Measurements from ENCODE around the gene KCNC1.

The KCNC1 gene

GRCh38 chr11:17775507-17776211 lies 41.1 kb downstream of the KCNC1 start:
- no peak for DNase-seq

DNA sequence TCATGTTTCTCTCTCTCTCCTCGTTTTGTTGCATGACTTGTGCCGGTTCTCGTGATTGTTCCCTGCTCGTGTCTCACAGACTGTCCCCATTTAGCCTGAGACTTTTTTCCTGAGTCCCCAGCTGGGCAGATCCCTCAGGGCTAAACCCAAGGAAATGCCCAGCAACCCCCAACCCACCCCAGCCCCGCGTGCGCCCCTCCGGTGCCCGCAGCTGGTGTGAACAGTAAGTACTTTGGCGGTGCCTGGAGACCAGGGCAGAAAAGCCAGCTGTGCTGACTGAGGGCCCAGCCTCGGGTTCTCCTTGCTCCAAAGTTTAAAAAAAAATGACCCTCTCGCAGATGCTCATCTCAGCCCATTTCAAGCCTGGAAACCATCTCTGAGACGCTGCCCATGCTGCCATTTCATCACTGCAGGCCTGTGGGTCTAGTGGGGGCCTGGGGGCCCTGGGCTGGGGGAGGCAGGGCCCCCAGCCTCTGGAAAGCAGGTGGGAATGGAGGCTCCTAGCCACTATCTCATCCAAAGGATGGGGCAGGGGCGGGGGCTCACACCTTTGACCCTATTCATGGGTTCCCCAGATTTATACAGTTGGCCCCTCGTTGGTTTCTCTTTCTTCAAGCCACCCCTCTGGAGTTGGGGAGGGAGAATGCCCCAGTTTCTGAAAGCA lies 41.8 kb downstream of the KCNC1 start:
- DNase-seq = no peak

- no peak for DNase-seq
Measured at GRCh38 chr11:17777086-17777737, 42.6 kb downstream of the KCNC1 start.

GRCh38 chr11:17777738-17778091 lies 43.1 kb downstream of the KCNC1 start:
- DNase-seq = no peak

GRCh38 chr11:17778352-17778751 lies 43.8 kb downstream of the KCNC1 start:
- DNase-seq = no peak

DNA sequence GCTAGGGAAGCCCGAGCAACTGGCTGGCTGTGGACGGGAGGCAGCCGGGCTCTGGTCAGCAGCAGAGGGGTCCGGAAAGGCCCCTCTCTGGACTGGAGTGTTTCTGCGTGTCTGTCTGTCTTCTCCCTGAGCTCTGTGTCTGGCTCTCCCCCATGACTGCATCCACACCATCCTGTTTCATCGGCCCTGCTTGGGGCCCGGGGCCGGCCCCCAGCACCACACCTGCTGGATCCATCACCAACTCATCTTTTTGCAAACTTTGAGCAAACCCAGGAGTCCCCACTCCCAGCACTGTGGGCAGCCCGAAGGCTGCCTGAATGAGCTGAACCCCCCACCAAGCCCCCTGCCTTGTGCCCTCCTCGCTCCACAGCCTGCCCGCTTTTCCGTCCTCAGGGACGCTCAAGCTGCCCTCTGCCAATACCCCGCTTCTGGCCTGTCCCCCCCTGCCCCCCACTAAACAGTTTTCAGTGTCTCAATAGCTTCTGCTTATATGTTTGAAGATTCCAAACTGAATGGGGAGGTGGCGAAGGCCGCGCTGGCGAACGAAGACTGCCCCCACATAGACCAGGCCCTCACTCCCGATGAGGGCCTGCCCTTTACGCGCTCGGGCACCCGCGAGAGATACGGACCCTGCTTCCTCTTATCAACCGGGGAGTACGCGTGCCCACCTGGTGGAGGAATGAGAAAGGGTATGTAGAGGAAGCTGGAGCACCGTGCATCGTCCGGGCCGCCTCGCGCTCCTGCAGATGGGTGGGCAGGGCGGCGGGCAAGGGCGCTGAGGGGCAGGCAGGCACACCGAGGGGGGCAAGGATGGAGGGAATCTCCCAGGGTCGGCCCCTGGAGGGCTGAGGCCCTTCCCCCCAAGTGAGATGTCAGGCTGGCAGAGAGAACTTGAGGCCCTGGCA lies 44.6 kb downstream of the KCNC1 start:
- DNase-seq = no peak

GRCh38 chr11:17779861-17780594 lies 45.4 kb downstream of the KCNC1 start:
- DNase-seq = no peak

- no peak for DNase-seq
Measured at GRCh38 chr11:17780668-17781067, 46.1 kb downstream of the KCNC1 start.

- DNase-seq = no peak
Measured at GRCh38 chr11:17781221-17781620, 46.6 kb downstream of the KCNC1 start.

GRCh38 chr11:17781626-17782025 lies 47.0 kb downstream of the KCNC1 start:
- no peak for DNase-seq

DNA sequence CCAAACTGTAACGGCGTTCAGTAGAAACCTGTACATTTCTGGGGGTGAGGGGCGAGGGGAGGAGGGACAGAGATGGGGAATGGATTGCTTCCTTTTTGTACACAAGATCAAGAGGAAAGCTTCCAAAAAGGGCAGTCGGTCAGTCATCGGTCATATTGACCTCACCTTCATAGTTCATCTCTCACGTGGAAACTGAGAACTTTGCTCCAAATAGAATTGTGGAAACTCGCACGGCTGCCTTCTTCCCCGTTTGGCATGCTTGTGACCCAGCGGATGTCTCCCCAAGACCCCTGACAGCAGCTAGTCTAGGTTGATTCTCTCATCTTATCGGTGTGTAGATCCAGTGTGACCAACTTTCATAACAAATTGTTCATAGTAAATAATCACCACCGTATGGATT lies 47.6 kb downstream of the KCNC1 start:
- no peak for DNase-seq

- DNase-seq = no peak
Measured at GRCh38 chr11:17782603-17783337, 48.2 kb downstream of the KCNC1 start.

DNA sequence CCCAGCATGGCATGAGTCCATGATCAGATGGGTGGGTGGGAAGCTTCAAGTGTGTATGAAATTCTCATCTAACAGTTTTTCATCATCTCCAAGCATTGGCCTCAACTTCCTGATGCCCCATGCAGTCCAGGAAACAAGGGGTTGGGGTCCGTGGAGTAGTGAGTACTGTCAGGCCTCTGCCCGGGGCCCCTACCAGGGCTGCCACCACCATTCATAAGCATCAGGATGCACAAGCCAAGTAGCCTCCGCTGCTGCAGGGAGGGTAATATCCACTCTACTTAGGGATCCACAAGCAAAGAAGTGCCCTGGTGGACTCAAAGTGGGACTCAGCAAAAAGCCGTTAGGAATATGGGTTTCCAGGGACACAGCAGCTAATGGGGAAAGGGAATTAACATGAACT lies 49.3 kb downstream of the KCNC1 start:
- no peak for DNase-seq

DNA sequence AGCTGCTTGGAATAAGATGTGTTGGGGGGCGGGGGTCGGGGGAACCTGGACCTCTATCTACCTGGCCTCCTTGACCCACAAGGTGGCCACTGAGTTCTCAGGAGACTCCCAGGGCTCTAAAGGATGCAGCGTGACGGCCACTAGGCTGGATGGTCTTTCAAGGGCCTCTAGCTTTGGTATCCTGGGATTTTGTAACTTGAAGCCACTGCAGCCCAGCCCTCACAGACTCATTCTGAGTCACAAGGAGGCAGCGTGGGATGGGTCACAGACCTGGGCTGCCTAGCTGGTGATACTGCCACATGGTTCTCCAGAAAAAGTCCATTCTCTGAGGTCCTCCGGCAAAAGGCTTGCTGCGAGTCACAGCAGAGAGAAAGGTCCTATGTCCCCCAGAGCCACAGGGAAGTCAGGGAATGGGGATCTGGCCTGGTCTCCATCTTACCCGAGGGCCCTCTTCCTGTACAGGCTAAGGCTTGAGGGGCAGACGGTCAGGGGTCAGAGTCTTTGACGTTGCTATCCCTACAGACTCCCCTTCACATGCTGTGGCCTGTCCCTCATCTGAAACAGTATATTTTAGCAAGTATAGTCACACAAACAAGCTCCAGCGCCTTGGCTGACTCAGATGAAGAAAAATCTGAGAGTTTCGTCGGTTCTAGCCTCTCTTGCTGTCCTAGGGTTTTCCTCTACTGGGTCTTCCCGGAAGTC lies 52.4 kb downstream of the KCNC1 start:
- DNase-seq = no peak

DNA sequence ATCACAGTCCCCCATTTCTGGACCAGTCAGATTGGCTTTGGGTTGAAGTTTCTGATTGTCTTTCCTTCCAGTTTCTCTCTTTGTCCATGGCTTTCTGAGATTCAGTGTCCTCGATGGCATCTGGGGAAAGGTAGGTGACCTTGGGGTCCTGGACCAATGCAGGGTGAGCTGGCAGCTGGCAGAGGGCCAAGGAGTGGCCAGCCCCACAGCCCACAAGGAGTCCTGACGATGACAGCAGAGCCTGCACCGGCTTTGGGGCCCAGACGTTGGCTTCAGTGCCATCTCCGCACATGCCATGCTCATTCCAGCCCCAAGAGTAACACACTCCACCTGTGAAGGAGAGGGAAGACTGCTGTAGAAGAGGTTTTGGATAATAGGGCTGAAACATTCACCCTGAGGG lies 53.5 kb downstream of the KCNC1 start:
- no peak for DNase-seq

GRCh38 chr11:17790453-17790852 lies 55.9 kb downstream of the KCNC1 start:
- DNase-seq = no peak

- no peak for DNase-seq
Measured at GRCh38 chr11:17791144-17791543, 56.6 kb downstream of the KCNC1 start.

- no peak for DNase-seq
Measured at GRCh38 chr11:17792161-17792560, 57.6 kb downstream of the KCNC1 start.

DNA sequence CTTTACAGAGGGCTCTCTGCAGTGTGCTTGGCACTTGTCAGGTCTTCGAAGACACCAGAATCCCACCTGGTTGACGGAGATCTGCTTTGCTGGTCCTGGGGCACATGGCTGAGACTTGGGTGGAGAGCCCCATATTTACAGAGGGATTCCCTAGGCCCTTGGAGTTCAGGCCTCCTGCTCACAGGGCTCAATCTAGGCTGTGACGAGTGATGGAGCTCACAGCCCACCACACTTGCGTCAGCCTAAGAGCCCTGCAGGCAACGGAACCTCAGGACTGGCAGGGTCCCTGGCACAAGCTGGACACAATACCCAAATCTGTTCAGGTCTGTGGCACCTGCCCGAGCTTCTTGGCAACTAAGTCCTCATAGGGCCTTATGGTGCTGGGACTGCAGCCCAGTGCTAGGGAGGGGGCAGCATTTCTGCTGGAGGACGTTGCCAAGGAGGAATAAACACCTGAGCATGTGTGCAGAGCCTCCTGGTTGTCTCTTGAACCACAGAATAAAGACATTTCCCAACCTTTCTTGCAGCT lies 59.1 kb downstream of the KCNC1 start:
- DNase-seq = no peak

DNA sequence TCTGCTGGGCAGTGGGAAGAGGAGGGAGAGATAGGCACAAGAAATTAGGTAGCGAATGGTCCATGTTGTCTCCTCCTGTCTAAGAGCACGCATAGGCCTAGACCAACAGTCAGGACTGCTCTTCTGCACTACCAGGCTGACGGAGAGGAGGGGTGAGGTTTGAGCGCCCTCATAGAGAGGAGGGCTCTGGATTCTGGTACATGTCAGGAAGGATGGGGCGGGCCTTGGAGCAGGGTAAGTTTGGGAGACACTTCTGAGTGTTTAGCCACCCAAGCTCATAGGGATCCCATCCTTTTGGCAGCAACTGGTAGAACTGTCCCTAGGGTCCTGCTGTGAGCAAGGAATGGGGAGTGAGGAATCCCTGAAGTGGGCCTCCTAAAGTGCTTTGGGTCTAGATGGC lies 60.4 kb downstream of the KCNC1 start:
- no peak for DNase-seq

DNA sequence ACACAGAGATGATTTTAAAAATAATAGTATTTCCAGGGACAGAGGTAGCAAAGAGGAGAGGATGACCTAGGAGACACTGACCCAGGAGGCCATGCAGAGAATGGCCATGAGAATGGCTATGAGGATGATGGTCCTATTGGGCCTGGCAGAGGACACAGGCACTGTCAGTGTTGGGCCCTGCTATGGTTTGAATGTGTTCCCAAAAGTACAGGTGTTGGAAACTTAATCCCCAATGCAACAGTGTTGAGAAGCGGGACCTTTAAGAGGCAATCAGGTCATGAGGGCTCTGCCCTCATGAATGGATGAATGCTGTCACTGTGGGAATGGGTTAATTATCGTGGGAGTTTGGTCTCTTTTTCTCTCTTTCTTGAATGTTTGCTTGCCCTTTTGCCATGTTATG lies 61.6 kb downstream of the KCNC1 start:
- no peak for DNase-seq
